Testis (tissue), 2 donors: ENCODE measurements around the gene PRKG1.

ENCODE experiments used
- POLR2A ChIP-seq: fragments of 450-650 bp; IDR thresholded peaks from one replicate; pipeline ENCODE4 v1.6.1; 2017; ENCODE audit warnings: antibody characterized with exemption, mild to moderate bottlenecking, moderate library complexity
- TF ChIP-seq, protein P1 (sequence below), 3 experiments: fragments of 450-650 bp in 2 of 3; fragments of 200-600 bp in 1 of 3; sonication (generic) in 1 of 3; IDR thresholded peaks; one replicate each; pipeline ENCODE4 v1.5.1; 2016 to 2019; ENCODE audit warnings: antibody characterized with exemption in 3 of 3, mild to moderate bottlenecking in 2 of 3, moderate library complexity in 1 of 3

GRCh38 chr10:52287866-52288265, 1213.6 kb downstream of the PRKG1 start:
- TF ChIP-seq, protein P1, sequence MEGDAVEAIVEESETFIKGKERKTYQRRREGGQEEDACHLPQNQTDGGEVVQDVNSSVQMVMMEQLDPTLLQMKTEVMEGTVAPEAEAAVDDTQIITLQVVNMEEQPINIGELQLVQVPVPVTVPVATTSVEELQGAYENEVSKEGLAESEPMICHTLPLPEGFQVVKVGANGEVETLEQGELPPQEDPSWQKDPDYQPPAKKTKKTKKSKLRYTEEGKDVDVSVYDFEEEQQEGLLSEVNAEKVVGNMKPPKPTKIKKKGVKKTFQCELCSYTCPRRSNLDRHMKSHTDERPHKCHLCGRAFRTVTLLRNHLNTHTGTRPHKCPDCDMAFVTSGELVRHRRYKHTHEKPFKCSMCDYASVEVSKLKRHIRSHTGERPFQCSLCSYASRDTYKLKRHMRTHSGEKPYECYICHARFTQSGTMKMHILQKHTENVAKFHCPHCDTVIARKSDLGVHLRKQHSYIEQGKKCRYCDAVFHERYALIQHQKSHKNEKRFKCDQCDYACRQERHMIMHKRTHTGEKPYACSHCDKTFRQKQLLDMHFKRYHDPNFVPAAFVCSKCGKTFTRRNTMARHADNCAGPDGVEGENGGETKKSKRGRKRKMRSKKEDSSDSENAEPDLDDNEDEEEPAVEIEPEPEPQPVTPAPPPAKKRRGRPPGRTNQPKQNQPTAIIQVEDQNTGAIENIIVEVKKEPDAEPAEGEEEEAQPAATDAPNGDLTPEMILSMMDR (IDR thresholded peaks at IDR 0.05): no peak
- no peak for TF ChIP-seq POLR2A
